Activated CD8-positive, alpha-beta memory T cell treated with anti-CD3 and anti-CD28 coated beads, Interleukin-2, amount 50 U/mL, for 48 hours (primary cell): ENCODE measurements around the gene RBM8A.

Experiments
- DNase-seq: peaks from one replicate; pipeline ENCODE4 v3.0.0-alpha.2; 2020

RBM8A gene

DNA sequence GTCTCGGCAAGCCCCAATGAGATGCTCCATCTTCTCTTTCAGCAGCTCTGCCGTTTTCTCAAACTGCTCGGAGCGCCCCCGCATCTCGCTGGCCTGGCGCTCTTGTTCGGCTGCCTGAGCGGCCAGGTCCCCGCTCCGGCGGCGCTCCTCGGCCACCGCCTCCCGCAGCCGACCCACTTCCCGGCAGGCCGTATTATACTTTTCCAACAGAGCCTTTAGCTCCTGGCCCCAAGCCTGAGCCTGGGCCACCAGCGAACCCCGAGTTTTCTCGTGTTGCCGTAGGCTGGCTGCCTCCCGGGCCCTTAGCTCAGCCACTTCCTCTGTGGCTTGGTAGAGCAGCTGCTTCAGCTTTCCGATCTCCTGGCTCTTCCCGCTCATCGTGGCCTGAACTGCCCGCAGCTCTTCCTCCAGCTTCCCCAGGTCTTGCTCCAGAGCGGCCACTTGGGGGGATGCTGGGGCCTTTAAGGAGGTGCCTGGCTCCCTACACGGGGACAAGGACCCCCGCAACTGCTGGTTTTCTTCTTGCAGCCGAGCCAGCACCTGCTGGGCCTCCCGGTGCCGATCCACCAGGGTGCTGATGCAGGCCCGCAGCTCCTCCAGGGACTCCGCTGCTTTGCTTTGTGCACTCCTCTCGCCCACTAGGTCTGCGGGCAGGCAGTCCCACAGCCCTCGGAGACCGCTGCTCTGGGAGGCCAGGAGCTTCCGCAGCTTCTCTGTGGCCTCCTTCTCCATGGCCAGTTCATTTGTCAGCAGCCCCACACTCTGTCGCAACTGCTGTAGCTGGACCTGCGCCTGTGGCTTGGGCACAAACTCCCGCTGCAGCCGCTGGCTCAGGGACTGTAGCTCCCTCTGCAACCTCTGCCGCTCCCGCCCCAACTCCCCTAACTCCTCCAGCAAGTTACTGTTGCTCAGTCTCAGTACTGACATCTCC is 55.0 kb downstream of the RBM8A start:
- peak; percentile 76 for DNase-seq
